Nephron (organoid): ENCODE data around the gene FAM78B.

ENCODE experiments used
- H3K27ac Mint-ChIP-seq, 3 experiments: 2 replicates each; pipeline ENCODE4 v1.8.0; 2020; ENCODE audit warnings: mixed read lengths in 3 of 3, mild to moderate bottlenecking in 2 of 3, moderate library complexity in 1 of 3
- H3K27me3 Mint-ChIP-seq: 2 replicates; pipeline ENCODE4 v1.8.0; 2021; ENCODE audit warnings: low read depth, mild to moderate bottlenecking, moderate library complexity, mixed read lengths
- H3K36me3 Mint-ChIP-seq: 2 replicates; pipeline ENCODE4 v1.8.0; 2020; ENCODE audit warnings: low read depth, mixed read lengths
- H3K4me1 Mint-ChIP-seq: 2 replicates; pipeline ENCODE4 v1.8.0; 2020; ENCODE audit warnings: mixed read lengths
- H3K4me3 Mint-ChIP-seq, 3 experiments: 2 replicates each; pipeline ENCODE4 v1.8.0; 2020; ENCODE audit warnings: mild to moderate bottlenecking in 3 of 3, mixed read lengths in 3 of 3, moderate library complexity in 2 of 3
- H3K9me3 Mint-ChIP-seq: 2 replicates; pipeline ENCODE4 v1.8.0; 2020; ENCODE audit warnings: mixed read lengths
- TF ChIP-seq, protein P1 (sequence below), 3 experiments: fragments of 200-600 bp; sonication (generic); IDR thresholded peaks; one replicate each; pipeline ENCODE4 v1.5.0; 2021; ENCODE audit warnings: antibody characterized with exemption in 3 of 3; ENCODE audit not compliant: unreplicated experiment in 3 of 3

The FAM78B gene

DNA sequence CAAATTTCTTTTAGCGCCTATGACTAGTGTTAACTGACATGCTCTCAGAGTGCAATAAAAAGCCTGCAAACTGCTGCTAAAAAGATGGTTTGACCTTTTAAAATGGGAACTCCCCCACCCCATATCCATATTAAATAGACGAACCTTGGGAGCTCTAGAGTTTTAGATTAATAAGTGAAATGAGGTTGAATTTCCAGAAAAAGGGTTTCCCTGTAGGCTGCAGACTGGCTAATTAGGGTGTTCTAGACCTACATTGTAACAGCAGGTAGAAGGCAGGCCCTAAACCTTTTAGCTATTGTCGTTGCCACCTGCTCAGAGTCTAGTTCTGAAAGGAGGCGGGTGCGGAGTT is 2.2 kb downstream of the FAM78B start:
- TF ChIP-seq, protein P1, sequence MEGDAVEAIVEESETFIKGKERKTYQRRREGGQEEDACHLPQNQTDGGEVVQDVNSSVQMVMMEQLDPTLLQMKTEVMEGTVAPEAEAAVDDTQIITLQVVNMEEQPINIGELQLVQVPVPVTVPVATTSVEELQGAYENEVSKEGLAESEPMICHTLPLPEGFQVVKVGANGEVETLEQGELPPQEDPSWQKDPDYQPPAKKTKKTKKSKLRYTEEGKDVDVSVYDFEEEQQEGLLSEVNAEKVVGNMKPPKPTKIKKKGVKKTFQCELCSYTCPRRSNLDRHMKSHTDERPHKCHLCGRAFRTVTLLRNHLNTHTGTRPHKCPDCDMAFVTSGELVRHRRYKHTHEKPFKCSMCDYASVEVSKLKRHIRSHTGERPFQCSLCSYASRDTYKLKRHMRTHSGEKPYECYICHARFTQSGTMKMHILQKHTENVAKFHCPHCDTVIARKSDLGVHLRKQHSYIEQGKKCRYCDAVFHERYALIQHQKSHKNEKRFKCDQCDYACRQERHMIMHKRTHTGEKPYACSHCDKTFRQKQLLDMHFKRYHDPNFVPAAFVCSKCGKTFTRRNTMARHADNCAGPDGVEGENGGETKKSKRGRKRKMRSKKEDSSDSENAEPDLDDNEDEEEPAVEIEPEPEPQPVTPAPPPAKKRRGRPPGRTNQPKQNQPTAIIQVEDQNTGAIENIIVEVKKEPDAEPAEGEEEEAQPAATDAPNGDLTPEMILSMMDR (IDR thresholded peaks at IDR 0.05; ENCODE audit: unreplicated experiment in 3 of 3): no peak
- H3K27ac Mint-ChIP-seq: no peak overlapping the region
- H3K4me3 Mint-ChIP-seq: peak overlapping the region; percentile 85 to 88 (median 88)
- H3K4me1 Mint-ChIP-seq: peaks cover 12% of the 10 kb centered on the region
- H3K9me3 Mint-ChIP-seq: no peaks in the 10 kb centered on the region
- no peaks in the 10 kb centered on the region for H3K36me3 Mint-ChIP-seq
- peaks cover 91% of the 10 kb centered on the region for H3K27me3 Mint-ChIP-seq

DNA sequence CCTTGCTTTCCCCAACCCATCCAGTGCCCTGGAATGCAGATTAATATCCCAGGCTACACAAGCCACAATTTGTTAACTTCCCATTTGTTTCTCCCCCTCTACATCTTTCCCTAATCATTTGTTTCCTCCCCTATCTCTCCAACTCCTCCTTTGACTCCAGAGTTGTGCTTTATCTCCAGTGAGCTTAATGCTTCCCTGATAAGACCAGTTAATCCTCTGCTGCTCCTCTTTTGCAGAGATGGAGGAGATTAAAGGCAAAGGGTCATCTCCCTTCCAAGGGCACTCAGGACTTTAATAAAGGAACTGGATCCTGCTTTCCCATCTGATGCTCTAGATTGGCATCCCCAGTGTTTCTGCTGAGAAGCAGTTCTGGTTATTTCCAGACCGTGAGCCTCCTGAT is 7.1 kb downstream of the FAM78B start:
- H3K9me3 Mint-ChIP-seq: no peaks in the 10 kb centered on the region
- no peak overlapping the region for H3K4me3 Mint-ChIP-seq
- H3K36me3 Mint-ChIP-seq: no peaks in the 10 kb centered on the region
- H3K4me1 Mint-ChIP-seq: no peaks in the 10 kb centered on the region
- TF ChIP-seq, protein P1 (IDR thresholded peaks at IDR 0.05; ENCODE audit: unreplicated experiment in 3 of 3): no peak
- H3K27ac Mint-ChIP-seq: no peak overlapping the region
- H3K27me3 Mint-ChIP-seq: peaks cover 72% of the 10 kb centered on the region

DNA sequence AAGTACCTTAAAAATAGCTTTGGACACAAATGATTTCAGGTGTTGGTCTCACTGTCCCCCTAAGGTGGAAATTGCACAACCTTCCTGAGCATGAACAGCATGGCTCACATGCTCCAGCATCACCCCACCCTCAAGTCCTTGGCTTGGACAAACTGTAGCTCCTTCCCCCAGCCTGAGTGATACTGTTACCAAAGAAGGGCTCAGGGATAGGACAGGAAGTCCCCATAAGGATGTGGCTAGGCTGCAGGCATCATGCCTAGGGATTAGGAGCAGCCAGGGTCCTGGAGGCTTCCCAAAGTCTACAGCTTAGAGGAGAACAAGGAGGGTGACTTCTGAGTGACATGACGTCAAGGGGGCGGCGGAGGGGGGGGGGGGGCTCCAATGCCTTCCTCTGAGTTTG is 10.1 kb downstream of the FAM78B start:
- Mint-ChIP-seq H3K4me3 (no peak overlapping the region), H3K9me3 (peaks cover 1% of the 10 kb centered on the region), H3K36me3 (no peaks in the 10 kb centered on the region), H3K27ac (no peak overlapping the region), H3K27me3 (peaks cover 52% of the 10 kb centered on the region), H3K4me1 (no peaks in the 10 kb centered on the region)
- TF ChIP-seq, protein P1 (IDR thresholded peaks at IDR 0.05; ENCODE audit: unreplicated experiment in 3 of 3): no peak

DNA sequence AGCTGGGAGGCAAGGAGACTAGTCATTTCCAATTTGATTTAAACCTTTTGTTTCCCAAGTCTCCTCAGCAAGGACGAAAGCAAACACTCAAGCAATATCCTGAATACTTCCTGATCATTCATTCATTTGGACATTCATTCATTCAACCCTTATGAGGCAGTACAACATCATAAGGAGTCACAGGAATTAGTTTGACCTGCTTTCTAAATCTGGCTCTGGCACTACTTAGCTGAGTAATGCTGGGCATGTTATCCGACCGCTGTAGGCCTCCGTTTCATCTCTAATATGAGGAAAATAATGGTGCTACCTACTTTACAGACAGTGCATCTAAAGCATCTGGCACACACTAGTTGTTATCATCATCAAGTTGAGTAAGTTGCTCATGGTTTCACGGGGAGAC is 11.7 kb downstream of the FAM78B start:
- Mint-ChIP-seq H3K9me3 (peaks cover 3% of the 10 kb centered on the region), H3K36me3 (no peaks in the 10 kb centered on the region), H3K4me3 (no peak overlapping the region), H3K27me3 (peaks cover 36% of the 10 kb centered on the region), H3K4me1 (no peaks in the 10 kb centered on the region), H3K27ac (no peak overlapping the region)
- TF ChIP-seq, protein P1 (IDR thresholded peaks at IDR 0.05; ENCODE audit: unreplicated experiment in 3 of 3): no peak

DNA sequence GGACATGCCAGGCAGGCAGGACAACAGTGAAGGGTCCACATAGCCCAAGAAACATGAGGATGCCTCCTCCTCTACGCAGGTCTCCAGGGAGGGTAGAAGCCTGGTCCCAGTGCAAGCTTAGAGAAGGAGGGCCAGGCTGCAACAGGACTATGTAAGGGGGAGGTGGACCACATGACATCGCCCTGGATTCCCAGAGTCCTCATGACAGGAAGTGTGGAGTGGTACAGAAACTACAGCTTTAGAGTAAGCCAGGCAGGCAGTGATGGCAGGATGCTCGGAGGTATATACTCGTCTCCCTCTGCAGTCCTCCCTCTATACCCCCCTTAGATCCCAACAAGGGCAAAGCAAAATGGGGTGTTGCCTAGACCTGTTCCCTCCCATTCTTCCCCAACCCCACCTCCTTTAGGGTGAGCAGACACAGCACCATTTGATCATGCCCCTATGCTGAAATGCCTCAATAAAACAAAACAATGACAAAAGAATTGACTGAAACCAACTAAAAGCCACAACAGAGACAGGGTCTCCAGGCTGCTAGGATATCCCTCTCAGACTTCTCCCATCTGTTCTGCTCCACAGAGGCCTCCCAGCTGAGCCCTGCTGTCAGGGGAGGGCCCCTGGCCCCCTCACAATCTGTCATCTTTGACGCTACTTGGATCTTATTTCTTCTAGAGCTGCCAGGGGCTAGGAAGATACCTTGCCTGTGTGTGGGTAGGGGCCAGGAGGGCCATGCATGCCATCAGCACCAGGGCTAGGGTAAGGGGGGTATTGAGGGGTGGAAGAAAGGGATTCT is 13.1 kb downstream of the FAM78B start:
- Mint-ChIP-seq H3K36me3 (no peaks in the 10 kb centered on the region), H3K4me1 (no peaks in the 10 kb centered on the region), H3K9me3 (peaks cover 3% of the 10 kb centered on the region), H3K4me3 (no peak overlapping the region), H3K27me3 (peaks cover 25% of the 10 kb centered on the region), H3K27ac (no peak overlapping the region)
- TF ChIP-seq, protein P1 (IDR thresholded peaks at IDR 0.05; ENCODE audit: unreplicated experiment in 3 of 3): no peak

DNA sequence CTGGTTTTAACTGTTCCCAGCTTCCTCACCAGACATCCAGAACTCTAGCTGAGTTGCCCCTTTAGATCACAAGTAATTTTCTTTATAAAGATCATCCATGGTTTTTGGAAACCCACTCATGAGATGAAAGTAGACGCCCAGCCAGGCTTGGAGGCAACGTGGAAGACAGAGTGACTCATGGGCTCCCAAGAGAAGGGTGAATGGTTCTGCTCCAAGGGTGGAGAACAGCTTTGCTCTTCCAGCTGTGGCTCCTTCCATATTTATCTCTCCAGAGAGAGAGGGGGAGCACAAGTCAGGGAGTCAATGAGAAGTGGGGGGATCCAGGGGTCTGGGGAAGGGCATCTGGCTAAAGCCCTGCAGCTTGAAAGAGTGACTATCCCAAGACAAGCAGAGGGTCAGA is 13.8 kb downstream of the FAM78B start:
- Mint-ChIP-seq H3K4me3 (no peak overlapping the region), H3K27me3 (peaks cover 19% of the 10 kb centered on the region), H3K27ac (no peak overlapping the region), H3K9me3 (peaks cover 3% of the 10 kb centered on the region), H3K36me3 (no peaks in the 10 kb centered on the region), H3K4me1 (no peaks in the 10 kb centered on the region)
- TF ChIP-seq, protein P1 (IDR thresholded peaks at IDR 0.05; ENCODE audit: unreplicated experiment in 3 of 3): no peak
